Measurements from ENCODE around the gene PERCC1. TPM values are rescaled to one million over a fixed set of nuclear protein-coding genes. Genes with fewer than 3 reads are reported as not detected.

Gene PERCC1
- total RNA-seq, 4 donors from 2014 or later = not detected

GRCh38 chr16:1434644-1435592 is 4.0 kb downstream of the PERCC1 start:
- intact Hi-C loops (cut with DNase I; ENCODE audit: low total_unique reads) = no loop called here
- no peak overlapping the region for H3K4me3 ChIP-seq
- TF ChIP-seq CTCF (IDR thresholded peaks at IDR 0.05) (no peak), POLR2A (IDR thresholded peaks at IDR 0.05) (no peak)
- no peaks in the 10 kb centered on the region for H3K27me3 ChIP-seq
- H3K9me3 ChIP-seq = no peaks in the 10 kb centered on the region
- H3K4me1 ChIP-seq = no peaks in the 10 kb centered on the region
- H3K36me3 ChIP-seq = no peaks in the 10 kb centered on the region
- no peak overlapping the region for H3K27ac ChIP-seq
- no peak for DNase-seq

- Histone ChIP-seq H3K36me3 (no peaks in the 10 kb centered on the region), H3K4me1 (no peaks in the 10 kb centered on the region), H3K4me3 (no peak overlapping the region), H3K27ac (no peak overlapping the region), H3K27me3 (no peaks in the 10 kb centered on the region), H3K9me3 (no peaks in the 10 kb centered on the region)
- TF ChIP-seq POLR2A (IDR thresholded peaks at IDR 0.05) = no peak
- no peak for TF ChIP-seq CTCF (IDR thresholded peaks at IDR 0.05)
- no peak for DNase-seq
- intact Hi-C loops (cut with DNase I; ENCODE audit: low total_unique reads) = no loop called here
Observed at GRCh38 chr16:1435921-1436697, 5.2 kb downstream of the PERCC1 start.

- intact Hi-C loops (cut with DNase I; ENCODE audit: low total_unique reads) = no loop called here
- no peak for TF ChIP-seq CTCF (IDR thresholded peaks at IDR 0.05)
- no peak for TF ChIP-seq POLR2A (IDR thresholded peaks at IDR 0.05)
- Histone ChIP-seq H3K36me3 (no peaks in the 10 kb centered on the region), H3K4me1 (no peaks in the 10 kb centered on the region), H3K27ac (no peak overlapping the region), H3K9me3 (no peaks in the 10 kb centered on the region), H3K27me3 (no peaks in the 10 kb centered on the region), H3K4me3 (no peak overlapping the region)
- no peak for DNase-seq
Observed at GRCh38 chr16:1436731-1437355, 6.0 kb downstream of the PERCC1 start.

GRCh38 chr16:1437606-1438005 is 6.7 kb downstream of the PERCC1 start:
- Histone ChIP-seq H3K4me3 (no peak overlapping the region), H3K4me1 (no peaks in the 10 kb centered on the region), H3K27ac (no peak overlapping the region), H3K9me3 (no peaks in the 10 kb centered on the region), H3K36me3 (no peaks in the 10 kb centered on the region), H3K27me3 (no peaks in the 10 kb centered on the region)
- DNase-seq = no peak
- intact Hi-C loops (cut with DNase I; ENCODE audit: low total_unique reads) = no loop called here
- TF ChIP-seq CTCF (IDR thresholded peaks at IDR 0.05) (no peak), POLR2A (IDR thresholded peaks at IDR 0.05) (no peak)
